HFF-Myc (cell line): Measurements from ENCODE around the gene SLC20A1.

Source experiments
- DNase-seq: peaks from one replicate; pipeline ENCODE4 v3.0.0-alpha.2; 2011; ENCODE audit warnings: low read depth; ENCODE audit errors: extremely low read depth
- H3K4me3 ChIP-seq: replicated peaks from 2 replicates; pipeline ENCODE4 v1.5.1; 2011; ENCODE audit warnings: low read depth, mild to moderate bottlenecking, control low read depth, low read length
- TF ChIP-seq, protein P1 (sequence below): IDR thresholded peaks from 2 replicates; pipeline ENCODE4 v1.5.1; 2012; ENCODE audit warnings: mild to moderate bottlenecking, low read depth, low read length, control low read depth; ENCODE audit errors: missing control alignments

SLC20A1 gene

DNA sequence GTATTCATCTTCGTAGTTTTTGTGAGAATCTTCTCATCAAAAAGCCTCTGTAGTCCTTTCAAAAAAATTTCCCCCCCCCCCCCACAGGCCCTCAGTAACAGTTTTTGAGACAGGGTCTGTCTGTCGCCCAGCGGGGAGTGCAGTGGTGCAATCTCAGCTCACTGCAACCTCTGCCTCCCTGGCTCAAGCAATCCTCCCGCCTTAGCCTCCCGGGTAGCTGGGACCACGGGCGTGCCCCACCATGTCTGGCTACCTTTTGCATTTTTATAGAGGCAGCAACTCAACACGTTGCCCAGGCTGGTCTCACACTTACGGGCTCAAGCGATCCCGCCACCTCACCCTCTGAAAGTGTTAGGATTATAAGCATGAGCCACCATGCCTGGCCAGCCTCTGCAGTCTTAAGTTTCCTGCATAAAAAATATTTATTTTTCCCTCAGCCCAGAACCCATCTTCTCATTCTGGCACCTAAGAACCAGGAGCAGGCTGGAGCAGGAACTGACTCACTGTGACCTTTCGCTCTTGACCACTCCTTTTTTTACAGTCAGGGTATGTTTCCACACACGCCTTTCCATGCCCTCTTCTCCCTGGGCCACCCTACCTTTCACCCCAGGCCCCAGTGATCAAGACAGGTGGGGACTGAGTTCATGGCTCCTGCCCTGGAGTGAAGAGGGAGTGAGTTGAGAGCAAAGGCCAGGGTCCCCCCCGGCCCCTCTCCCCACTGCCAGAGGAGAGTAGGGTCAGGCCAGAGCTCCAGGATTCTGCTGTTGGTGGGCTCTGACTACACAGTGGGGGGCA is 42.5 kb downstream of the SLC20A1 start:
- TF ChIP-seq, protein P1, sequence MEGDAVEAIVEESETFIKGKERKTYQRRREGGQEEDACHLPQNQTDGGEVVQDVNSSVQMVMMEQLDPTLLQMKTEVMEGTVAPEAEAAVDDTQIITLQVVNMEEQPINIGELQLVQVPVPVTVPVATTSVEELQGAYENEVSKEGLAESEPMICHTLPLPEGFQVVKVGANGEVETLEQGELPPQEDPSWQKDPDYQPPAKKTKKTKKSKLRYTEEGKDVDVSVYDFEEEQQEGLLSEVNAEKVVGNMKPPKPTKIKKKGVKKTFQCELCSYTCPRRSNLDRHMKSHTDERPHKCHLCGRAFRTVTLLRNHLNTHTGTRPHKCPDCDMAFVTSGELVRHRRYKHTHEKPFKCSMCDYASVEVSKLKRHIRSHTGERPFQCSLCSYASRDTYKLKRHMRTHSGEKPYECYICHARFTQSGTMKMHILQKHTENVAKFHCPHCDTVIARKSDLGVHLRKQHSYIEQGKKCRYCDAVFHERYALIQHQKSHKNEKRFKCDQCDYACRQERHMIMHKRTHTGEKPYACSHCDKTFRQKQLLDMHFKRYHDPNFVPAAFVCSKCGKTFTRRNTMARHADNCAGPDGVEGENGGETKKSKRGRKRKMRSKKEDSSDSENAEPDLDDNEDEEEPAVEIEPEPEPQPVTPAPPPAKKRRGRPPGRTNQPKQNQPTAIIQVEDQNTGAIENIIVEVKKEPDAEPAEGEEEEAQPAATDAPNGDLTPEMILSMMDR: no peak
- no peak overlapping the region for H3K4me3 ChIP-seq
- no peak for DNase-seq

DNA sequence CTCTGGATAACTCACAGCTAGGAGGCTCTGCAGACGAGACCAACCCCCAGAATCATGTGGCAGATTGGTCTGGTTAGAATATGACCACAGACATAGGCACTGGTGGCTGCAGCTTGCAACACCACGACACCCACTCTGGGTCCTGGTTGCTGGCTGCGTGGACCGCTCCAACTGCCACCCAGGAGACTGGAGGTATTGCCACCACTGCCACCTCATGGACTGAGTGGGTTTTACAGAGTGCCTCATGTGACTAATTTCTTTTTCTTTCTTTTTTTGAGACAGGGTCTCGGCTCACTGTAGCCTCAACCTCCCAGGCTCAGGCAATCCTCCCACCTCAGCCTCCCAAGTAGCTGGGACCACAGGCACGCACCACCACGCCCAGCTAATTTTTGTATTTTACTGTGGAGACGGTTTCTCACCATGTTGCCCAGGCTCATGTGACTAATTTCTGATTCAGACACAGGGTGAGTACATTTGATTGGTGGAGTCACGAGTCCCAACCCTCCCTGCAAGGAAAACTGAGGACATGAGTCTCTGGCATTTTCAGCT is 45.2 kb downstream of the SLC20A1 start:
- TF ChIP-seq, protein P1: peak; percentile 42
- DNase-seq: no peak
- H3K4me3 ChIP-seq: no peak overlapping the region

- DNase-seq: no peak
- TF ChIP-seq, protein P1: no peak
- no peak overlapping the region for H3K4me3 ChIP-seq
These were observed 46.1 kb downstream of the SLC20A1 start for GRCh38 chr2:112691881-112692281.

- H3K4me3 ChIP-seq: no peak overlapping the region
- peak; percentile 96 for DNase-seq
- TF ChIP-seq, protein P1: no peak
These were observed 46.8 kb downstream of the SLC20A1 start for GRCh38 chr2:112692495-112692911.

GRCh38 chr2:112692918-112693317 is 47.2 kb downstream of the SLC20A1 start:
- DNase-seq: no peak
- TF ChIP-seq, protein P1: no peak
- H3K4me3 ChIP-seq: no peak overlapping the region

DNA sequence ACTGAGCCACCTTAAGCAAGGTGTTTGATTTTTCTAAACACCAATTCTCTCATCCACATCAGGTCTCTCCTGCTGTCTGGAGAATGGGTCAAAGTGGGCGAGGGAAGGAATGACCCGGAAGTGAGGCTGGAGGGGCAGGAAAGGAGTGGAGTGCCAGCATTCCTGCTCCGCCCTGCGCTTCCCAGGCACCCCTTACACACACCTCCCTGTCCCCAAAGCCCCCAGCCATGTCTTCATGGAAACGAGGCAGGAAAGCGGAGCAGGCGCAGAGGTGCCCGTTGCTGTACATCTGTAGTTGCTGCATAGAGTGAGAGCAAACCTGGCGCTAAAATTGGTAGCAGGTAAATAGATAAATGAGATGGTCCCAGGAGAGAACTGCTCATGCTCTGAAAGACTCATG is 47.9 kb downstream of the SLC20A1 start:
- H3K4me3 ChIP-seq: no peak overlapping the region
- DNase-seq: no peak
- TF ChIP-seq, protein P1: no peak

- no peak overlapping the region for H3K4me3 ChIP-seq
- TF ChIP-seq, protein P1: no peak
- no peak for DNase-seq
These were observed 48.4 kb downstream of the SLC20A1 start for GRCh38 chr2:112694182-112694581.
